Neural progenitor cell (in vitro differentiated cells): ENCODE data around the gene TMPRSS13. TPM values are rescaled to one million over a fixed set of nuclear protein-coding genes. Genes with fewer than 3 reads are reported as not detected.
A peak's percentile ranks its signal among the peaks of the same experiment; 100 is the strongest.

Source experiments
- DNase-seq: peaks from one replicate; pipeline ENCODE4 v3.0.0-alpha.2; 2016; ENCODE audit warnings: low spot score
- H2AFZ ChIP-seq: fragments of 200-600 bp; sonication (generic); replicated peaks from 2 replicates; pipeline ENCODE4 v1.6.1; 2016; ENCODE audit warnings: antibody characterized with exemption
- H3F3A ChIP-seq: fragments of 200-600 bp; sonication (generic); 2 replicates; pipeline ENCODE4 v1.6.1; 2016; ENCODE audit warnings: antibody characterized with exemption, low read depth
- H3K27ac ChIP-seq: fragments of 200-600 bp; sonication (generic); 2 replicates; pipeline ENCODE4 v1.5.1; 2016; ENCODE audit warnings: mild to moderate bottlenecking
- H3K27me3 ChIP-seq: fragments of 200-600 bp; sonication (generic); 2 replicates; pipeline ENCODE4 v1.6.1; 2016; ENCODE audit warnings: mild to moderate bottlenecking, moderate library complexity
- H3K36me3 ChIP-seq: fragments of 200-600 bp; sonication (generic); 2 replicates; pipeline ENCODE4 v1.5.1; 2016
- H3K4me1 ChIP-seq: fragments of 200-600 bp; sonication (generic); 2 replicates; pipeline ENCODE4 v1.6.1; 2016; ENCODE audit warnings: mixed run types
- H3K4me2 ChIP-seq: fragments of 200-600 bp; sonication (generic); 2 replicates; pipeline ENCODE4 v1.6.1; 2016
- H3K4me3 ChIP-seq: fragments of 200-600 bp; sonication (generic); 2 replicates; pipeline ENCODE4 v1.5.1; 2016
- H3K79me2 ChIP-seq: fragments of 200-600 bp; sonication (generic); 2 replicates; pipeline ENCODE4 v1.6.1; 2016; ENCODE audit warnings: low read depth
- H3K9ac ChIP-seq: fragments of 200-600 bp; sonication (generic); 2 replicates; pipeline ENCODE4 v1.6.1; 2016
- H3K9me3 ChIP-seq: fragments of 200-600 bp; sonication (generic); 2 replicates; pipeline ENCODE4 v1.5.1; 2016; ENCODE audit warnings: low read depth
- H4K20me1 ChIP-seq: fragments of 200-600 bp; sonication (generic); 2 replicates; pipeline ENCODE4 v1.6.1; 2016; ENCODE audit warnings: low read depth
- H3K27ac Mint-ChIP-seq: 3 replicates; pipeline ENCODE4 v1.8.0; 2021; ENCODE audit warnings: mixed read lengths
- H3K27me3 Mint-ChIP-seq: 2 replicates; pipeline ENCODE4 v1.8.0; 2022; ENCODE audit warnings: low read depth, mild to moderate bottlenecking, inconsistent platforms, moderate library complexity, mixed read lengths; ENCODE audit not compliant: insufficient read depth
- H3K36me3 Mint-ChIP-seq: 3 replicates; pipeline ENCODE4 v1.8.0; 2021; ENCODE audit warnings: mixed read lengths
- H3K4me1 Mint-ChIP-seq: 3 replicates; pipeline ENCODE4 v1.8.0; 2021; ENCODE audit warnings: mixed read lengths
- H3K4me3 Mint-ChIP-seq: 3 replicates; pipeline ENCODE4 v1.8.0; 2021; ENCODE audit warnings: mild to moderate bottlenecking, moderate library complexity, mixed read lengths
- H3K9me3 Mint-ChIP-seq: 3 replicates; pipeline ENCODE4 v1.8.0; 2020; ENCODE audit warnings: mixed read lengths
- CTCF ChIP-seq: fragments of 200-600 bp; sonication (generic); IDR thresholded peaks from 2 replicates; pipeline ENCODE4 v1.5.1; 2017; ENCODE audit warnings: antibody characterized with exemption, mild to moderate bottlenecking
- EZH2 ChIP-seq: fragments of 200-600 bp; sonication (generic); IDR thresholded peaks from 2 replicates; pipeline ENCODE4 v1.6.1; 2017; ENCODE audit warnings: antibody characterized with exemption, mild to moderate bottlenecking, moderate library complexity
- EZH2phosphoT487 ChIP-seq: fragments of 200-600 bp; sonication (generic); IDR thresholded peaks from 2 replicates; pipeline ENCODE4 v1.6.1; 2017; ENCODE audit warnings: antibody characterized with exemption
- total RNA-seq: library from RNA; depleted of rRNA; stranded (reverse); fragments of >200 nt; gene quantifications from 2 replicates; pipeline ENCODE4 v1.2.3, GENCODE V29; 2015; ENCODE audit warnings: low replicate concordance

The TMPRSS13 gene
- total RNA-seq, 1 donor from 2014 or later, result not detected

GRCh38 chr11:117875382-117876058 is 53.7 kb downstream of the TMPRSS13 start:
- Histone ChIP-seq H3K4me1 (peaks cover 51% of the 10 kb centered on the region), H4K20me1 (peaks cover 44% of the 10 kb centered on the region), H3K4me2 (peak overlapping the region; percentile 89), H3K9me3 (no peaks in the 10 kb centered on the region), H3K36me3 (no peaks in the 10 kb centered on the region), H3K79me2 (peaks cover 59% of the 10 kb centered on the region), H3K27me3 (peaks cover 21% of the 10 kb centered on the region), H3K27ac (no peak overlapping the region), H3F3A (peaks cover 32% of the 10 kb centered on the region), H3K4me3 (peak overlapping the region; percentile 72), H3K9ac (no peak overlapping the region), H2AFZ (peak overlapping the region; percentile 28)
- H3K9me3 Mint-ChIP-seq, result no peaks in the 10 kb centered on the region
- TF ChIP-seq CTCF (no peak), EZH2phosphoT487 (no peak), EZH2 (no peak)
- H3K36me3 Mint-ChIP-seq, result peaks cover 2% of the 10 kb centered on the region
- peak overlapping the region; percentile 64 for H3K27ac Mint-ChIP-seq
- H3K27me3 Mint-ChIP-seq, result peaks cover 17% of the 10 kb centered on the region
- DNase-seq, result peak; percentile 64
- H3K4me3 Mint-ChIP-seq, result peak overlapping the region; percentile 99
- H3K4me1 Mint-ChIP-seq, result peaks cover 54% of the 10 kb centered on the region

- Histone ChIP-seq H3K4me2 (peak overlapping the region; percentile 89), H3K79me2 (peaks cover 64% of the 10 kb centered on the region), H3K9me3 (no peaks in the 10 kb centered on the region), H3F3A (peaks cover 32% of the 10 kb centered on the region), H3K36me3 (no peaks in the 10 kb centered on the region), H3K9ac (no peak overlapping the region), H3K4me1 (peaks cover 57% of the 10 kb centered on the region), H3K27ac (no peak overlapping the region), H3K27me3 (peaks cover 21% of the 10 kb centered on the region), H4K20me1 (peaks cover 49% of the 10 kb centered on the region), H2AFZ (no peak overlapping the region), H3K4me3 (peak overlapping the region; percentile 72)
- peak overlapping the region; percentile 99 for H3K4me3 Mint-ChIP-seq
- peaks cover 59% of the 10 kb centered on the region for H3K4me1 Mint-ChIP-seq
- DNase-seq, result no peak
- peaks cover 17% of the 10 kb centered on the region for H3K27me3 Mint-ChIP-seq
- no peaks in the 10 kb centered on the region for H3K9me3 Mint-ChIP-seq
- no peak for TF ChIP-seq EZH2
- no peak for TF ChIP-seq CTCF
- TF ChIP-seq EZH2phosphoT487, result no peak
- peak overlapping the region; percentile 7 for H3K27ac Mint-ChIP-seq
- H3K36me3 Mint-ChIP-seq, result peaks cover 2% of the 10 kb centered on the region
Measured at GRCh38 chr11:117874910-117875381, 54.3 kb downstream of the TMPRSS13 start.

- H3K4me3 ChIP-seq, result peak overlapping the region; percentile 72
Measured at GRCh38 chr11:117874253-117874909, 54.8 kb downstream of the TMPRSS13 start.

More at GRCh38 chr11:117874253-117874909, 54.8 kb downstream of the TMPRSS13 start:
- TF ChIP-seq CTCF, result no peak
- TF ChIP-seq EZH2phosphoT487, result no peak
- Histone ChIP-seq H3K4me1 (peaks cover 62% of the 10 kb centered on the region), H4K20me1 (peaks cover 55% of the 10 kb centered on the region), H3K4me2 (peak overlapping the region; percentile 89), H3K27me3 (peaks cover 21% of the 10 kb centered on the region), H3K9me3 (no peaks in the 10 kb centered on the region), H3K79me2 (peaks cover 70% of the 10 kb centered on the region), H3K27ac (no peak overlapping the region), H2AFZ (no peak overlapping the region), H3F3A (peaks cover 32% of the 10 kb centered on the region), H3K36me3 (no peaks in the 10 kb centered on the region), H3K9ac (no peak overlapping the region)
- DNase-seq, result peak; percentile 35
- Mint-ChIP-seq H3K4me3 (peak overlapping the region; percentile 37), H3K27me3 (peaks cover 21% of the 10 kb centered on the region), H3K36me3 (peaks cover 2% of the 10 kb centered on the region), H3K9me3 (no peaks in the 10 kb centered on the region), H3K4me1 (peaks cover 65% of the 10 kb centered on the region), H3K27ac (no peak overlapping the region)
